ENCODE data around the gene VRK3.
"Not testable (repeated sequence)": the region's sequence is repeated elsewhere in the genome, so short reads cannot be mapped to it uniquely, and the experiment has no call there.

VRK3 gene

DNA sequence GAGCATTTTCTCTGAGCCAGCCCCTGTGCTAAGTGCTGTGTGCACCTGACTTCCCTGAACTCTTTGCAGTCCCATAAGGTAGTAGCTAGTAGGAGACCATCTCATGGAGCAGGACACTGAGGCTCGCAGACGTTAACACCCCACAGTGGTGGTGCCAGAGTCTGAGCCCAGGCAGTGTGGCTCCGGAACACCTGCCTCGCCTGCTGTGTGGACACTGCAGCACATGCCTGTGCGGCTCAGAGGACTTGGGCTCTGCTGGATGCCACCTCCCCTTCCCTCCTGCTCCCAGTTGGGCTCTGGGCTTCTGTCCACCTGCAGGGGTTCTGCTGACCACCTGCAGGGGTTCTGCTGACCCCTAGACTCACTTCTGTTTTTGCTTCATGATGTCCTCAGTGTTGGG is 37.2 kb downstream of the VRK3 start:
- no peak for DNase-seq (ENCODE audit: low read depth in 2 of 2)

DNA sequence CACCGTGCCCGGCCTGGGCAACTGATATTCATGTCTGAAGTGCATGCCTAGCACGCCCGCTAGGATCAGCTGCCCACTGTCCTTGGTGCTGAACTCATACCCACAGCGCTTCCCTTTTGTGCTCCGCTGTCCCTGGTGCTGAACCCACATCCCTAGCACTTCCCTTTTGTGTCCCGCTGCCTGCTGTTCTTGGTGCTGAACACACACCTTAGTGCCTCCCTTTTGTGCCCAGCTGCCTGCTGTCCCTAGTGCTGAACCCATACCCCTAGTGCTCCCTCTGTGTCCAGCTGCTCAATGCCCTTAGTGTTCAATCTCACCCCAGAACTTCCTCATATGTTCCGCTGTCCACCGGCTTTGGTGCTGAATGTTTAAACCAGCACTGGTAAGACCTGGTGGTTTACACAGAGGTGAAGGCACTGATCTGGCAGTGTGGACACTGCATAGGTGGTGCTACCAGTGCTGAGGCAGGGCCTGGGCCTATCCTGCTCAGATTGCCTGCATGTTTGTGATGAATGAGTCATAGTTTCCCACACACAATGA is 37.9 kb downstream of the VRK3 start:
- peak; percentile 30 to 47 for DNase-seq (ENCODE audit: low read depth in 2 of 2)

DNA sequence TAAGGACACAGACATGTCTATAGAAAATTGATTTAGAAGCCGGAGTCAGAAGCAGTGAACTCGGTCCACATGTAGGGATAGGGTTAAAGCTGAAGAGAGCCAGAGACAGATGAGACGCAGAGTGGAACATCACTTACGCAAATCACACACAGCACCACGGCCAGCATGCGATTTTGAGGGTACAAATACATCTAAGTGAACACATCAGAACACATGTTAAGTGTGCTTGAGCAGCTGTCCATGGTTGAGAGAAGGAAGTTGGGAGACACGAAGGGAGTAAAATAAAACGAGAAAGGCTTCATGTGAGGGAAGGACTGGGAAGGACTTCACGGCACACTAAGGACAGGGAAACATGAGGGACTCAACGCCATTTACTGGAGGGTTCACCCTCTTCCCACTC is 38.8 kb downstream of the VRK3 start:
- no peak for DNase-seq (ENCODE audit: low read depth in 2 of 2)

DNA sequence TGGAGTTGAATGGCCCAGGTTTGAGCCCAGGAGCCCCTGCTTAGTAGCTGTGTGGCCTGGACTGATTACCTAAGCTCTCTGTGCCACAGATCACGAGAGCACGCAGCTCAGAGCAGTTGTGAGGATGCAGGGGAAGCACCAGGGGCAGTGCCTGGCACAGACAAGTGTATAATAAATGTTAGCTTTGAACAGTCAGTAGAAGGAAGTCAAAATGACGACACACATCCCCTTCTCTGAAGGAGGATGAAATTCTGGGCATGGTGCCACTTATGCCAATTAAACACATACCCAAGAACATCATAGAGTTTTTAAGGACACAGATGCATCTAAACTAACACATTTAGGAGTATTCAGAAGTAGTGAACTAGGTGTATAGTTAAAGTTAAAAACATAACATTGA is 39.3 kb downstream of the VRK3 start:
- DNase-seq (ENCODE audit: low read depth in 2 of 2) = no peak

DNA sequence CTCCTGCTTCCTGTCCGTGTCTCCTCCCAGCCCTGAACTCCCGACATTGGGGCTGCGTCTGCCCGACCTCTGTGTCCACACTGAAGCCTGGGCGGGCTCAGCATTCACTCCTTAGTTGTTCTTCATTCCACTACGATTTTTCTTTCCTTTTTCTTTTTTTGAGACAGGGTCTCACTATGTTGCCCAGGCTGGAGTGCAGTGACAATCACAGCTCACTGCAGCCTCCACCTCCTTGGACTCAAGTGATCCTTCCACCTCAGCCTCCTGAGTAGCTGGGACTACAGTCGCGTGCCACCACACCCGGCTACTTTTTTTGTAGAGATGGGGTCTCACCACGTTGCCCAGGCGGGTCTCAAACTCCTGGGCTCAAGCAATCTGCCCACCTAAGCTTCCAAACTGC is 40.7 kb downstream of the VRK3 start:
- no peak for DNase-seq (ENCODE audit: low read depth in 2 of 2)

DNA sequence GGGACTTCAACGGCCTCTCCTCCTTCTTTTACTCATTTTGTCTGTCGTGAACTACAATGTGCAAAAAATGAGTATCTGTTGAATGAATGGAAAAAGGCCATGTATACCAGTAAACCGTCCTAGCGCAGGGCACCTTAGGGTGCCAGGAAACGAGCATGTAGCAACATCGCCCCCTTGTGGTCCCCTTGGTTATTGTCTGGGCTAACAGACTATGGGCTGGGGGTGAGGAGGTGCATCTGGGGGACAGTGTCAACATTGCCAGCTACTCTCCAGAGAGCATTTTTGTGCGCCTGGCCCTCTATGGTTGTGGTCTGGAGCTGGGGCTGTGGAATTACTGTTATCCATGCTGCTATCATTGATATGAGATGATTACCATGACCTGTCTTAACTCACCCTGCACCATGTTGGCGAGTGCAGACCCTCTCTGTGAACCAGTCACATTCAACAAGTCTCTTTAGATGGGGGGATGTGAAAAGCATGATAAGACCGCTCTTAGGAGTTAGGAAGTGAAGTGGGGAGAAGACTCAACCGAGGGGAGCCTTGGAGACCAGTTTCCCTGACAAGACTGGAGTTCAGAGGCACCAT is 41.4 kb downstream of the VRK3 start:
- DNase-seq (ENCODE audit: low read depth in 2 of 2) = peak; percentile 55 to 62

DNA sequence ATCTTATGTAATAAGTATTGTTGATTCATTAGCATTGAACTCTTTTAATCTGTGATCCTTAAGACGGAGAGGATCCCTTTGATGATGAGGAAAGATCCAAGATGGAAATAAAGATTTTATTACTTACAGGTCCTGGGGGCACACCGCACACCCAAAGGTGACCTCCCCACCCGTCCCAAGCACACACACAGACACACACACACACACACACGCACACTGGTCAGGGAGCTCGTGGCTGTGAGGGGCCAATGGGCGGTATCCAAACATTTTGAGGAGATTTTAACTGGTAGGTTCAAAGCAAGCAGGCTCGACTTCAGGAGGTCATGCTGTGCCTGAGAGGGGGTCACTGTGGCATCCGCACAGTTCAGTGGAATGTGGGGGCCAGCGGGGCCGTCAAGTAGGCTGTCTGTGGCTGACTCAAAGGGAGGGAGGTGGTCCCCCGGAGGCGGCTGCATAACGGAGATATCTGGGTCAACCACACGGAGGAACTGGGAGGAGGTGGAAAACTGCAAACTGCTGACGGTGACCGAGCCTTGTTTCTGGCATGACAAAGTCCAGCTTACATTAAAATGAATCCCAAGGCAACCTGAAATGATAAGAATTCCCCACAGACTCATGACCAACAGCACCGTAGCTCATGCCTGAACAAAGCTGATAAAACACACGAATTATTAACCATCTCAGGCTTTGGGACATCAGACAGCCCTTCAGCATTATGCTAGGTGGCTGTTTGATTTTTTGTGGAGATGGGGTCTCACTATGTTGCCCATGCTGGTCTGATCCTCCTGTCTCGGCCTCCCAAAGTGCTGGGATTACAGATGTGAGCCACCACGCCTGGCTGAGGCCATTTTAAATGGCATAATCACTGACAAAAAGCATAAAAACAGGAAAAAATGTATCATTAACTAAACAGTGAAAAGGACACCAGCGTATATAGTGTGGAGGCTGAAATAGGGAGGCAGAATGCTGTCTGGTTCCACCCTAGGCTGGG is 43.3 kb downstream of the VRK3 start:
- DNase-seq (ENCODE audit: low read depth in 2 of 2) = no peak

DNA sequence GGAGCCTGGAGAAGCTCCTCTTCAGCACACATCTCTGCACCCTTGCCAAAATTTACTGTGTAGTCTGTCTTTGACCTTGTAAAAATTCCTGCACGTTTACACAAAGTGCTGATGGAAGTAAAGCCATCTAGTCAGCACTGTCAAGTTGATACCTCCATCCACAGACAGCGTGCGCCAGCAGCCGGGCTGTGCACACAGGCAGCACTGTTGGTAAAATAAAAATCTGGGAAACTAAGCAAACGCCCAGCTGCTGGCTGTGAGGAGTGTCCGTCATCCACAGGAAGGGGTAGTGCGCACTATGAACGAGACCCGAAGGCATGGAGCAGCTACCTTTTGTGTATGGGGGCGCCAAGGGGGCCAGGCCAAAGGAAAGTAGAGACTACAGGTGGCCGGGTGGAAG is 46.8 kb downstream of the VRK3 start:
- no peak for DNase-seq (ENCODE audit: low read depth in 2 of 2)

DNA sequence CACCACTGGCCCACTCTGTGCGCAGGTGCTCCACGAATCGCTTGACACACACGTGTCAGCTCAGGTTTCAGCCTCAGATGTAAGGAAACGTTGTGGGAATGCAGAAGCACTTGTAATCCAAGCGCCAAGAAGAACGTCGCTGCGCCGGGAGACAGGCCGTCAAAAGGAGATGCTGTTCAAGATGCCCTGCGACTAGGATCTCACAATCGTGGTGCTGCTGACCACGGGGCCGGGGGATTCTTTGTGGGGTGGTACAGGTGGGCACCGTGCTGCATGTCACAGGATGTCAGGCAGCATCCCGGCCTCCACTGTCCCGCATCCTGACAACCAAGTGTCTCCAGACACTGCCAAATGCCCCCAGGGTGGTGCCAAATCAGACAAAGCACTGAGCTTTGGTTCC is 47.3 kb downstream of the VRK3 start:
- DNase-seq (ENCODE audit: low read depth in 2 of 2) = no peak

DNA sequence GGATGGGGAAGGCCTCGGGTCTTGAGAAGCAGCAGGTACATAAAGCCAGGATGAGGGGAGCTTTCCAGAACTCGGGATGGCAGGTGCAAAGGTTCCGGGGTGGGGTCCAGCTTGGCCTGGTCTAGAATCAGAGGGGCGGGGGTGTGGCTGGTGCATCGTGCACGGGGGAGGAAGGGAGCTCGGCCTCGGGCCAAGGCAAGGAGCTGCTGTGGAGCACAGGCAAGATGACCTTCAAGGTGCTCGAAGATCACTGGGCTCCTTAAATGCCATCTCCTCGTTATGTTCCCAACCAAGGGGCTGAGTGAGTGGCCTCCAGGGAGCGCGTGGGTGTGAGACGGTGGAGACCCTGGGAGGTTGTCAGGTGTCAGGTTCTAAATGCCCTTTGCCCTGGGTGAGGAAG is 48.1 kb downstream of the VRK3 start:
- DNase-seq (ENCODE audit: low read depth in 2 of 2) = no peak

DNA sequence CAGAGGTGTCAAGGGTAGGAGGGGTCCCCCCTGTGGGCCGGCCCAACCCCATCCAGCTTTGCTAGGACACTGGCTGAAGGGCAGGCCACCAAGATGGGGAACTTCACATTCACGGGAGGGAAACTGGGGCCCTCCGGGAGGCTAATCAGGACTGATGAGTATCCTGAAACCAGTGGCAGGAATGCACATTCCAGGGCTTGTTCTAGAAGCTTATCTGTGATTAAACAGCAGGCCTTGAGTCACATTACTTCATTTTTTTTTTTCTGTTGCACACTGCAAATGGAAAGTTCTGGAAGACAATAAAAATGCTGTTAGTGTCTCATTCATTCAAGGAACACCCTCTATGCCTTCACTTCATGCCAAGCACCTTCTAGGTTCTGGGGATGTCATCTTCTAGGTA is 48.7 kb downstream of the VRK3 start:
- DNase-seq (ENCODE audit: low read depth in 2 of 2) = no peak

DNA sequence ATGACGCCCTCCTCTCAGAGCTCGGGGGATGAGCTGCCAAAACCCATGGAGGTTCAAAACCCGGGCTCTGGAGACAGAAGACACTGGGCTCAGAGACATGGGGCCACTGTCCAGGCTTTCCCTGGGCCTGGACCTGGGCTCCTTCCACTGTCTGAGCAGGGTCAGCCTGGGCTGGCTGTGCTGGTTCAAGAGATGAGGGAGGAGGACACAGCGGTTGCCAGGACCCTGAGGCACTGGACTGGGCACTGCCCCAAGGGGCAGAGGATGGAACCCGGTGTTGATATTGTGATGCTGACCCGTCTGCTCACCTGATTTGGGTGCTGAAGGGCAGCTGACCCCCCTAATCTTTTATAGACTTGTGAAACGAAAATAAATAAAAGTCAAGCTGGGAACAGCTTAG is 50.1 kb downstream of the VRK3 start:
- no peak for DNase-seq (ENCODE audit: low read depth in 2 of 2)

DNA sequence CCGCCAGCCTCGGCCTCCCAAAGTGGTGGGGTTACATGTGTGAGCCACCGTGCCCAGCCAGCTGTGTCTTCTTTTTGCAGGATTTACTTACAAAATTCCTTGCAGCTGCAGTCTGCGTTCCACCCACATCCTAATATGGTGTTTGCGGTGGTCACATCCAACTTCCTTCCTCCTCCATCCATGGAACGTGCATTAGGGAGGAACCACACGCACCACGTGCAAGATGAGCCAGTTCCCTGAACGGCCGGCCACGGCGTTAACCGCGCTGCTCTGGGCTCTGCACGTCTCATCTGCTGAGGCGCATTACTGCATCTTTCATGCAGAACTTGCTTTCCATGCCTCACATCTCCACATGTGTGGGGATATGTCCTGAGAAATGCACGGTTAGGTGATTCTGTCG is 51.2 kb downstream of the VRK3 start:
- DNase-seq (ENCODE audit: low read depth in 2 of 2) = no peak

DNA sequence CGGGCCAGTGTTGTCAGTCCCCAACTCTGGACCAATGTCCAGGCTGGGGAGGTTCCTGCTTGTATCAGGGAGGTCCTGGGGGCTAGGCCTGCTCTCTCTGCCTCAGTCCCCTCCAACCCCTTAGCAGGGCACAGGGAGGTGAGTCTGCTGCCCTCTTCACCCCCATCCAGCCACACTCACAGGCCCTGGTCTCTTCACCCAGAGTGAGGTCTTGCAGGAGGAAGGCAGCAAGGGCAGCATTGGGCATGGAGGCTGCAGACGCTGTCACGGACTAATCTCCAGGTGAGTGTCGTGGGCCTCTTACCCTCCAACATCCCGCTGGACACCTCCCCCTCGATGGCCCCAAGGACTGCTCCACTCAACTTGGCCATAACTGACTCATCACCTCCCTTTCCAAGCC is 52.3 kb downstream of the VRK3 start:
- DNase-seq (ENCODE audit: low read depth in 2 of 2) = no peak

DNA sequence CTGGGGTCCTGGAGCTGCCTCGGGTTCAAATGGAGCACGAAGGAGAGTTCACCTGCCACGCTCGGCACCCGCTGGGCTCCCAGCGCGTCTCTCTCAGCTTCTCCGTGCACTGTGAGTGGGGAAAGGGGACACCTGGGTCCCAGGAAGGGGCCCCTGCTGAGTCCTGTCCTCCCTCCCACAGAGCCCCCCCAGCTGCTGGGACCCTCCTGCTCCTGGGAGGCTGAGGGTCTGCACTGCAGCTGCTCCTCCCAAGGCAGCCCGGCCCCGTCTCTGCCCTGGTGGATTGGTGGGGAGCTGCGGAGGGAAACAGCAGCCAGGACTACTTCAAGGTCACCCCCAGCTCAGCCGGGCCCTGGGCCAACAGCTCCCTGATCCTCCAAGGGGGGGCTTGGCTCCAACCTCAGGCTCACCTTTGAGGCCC is 53.2 kb downstream of the VRK3 start:
- no peak for DNase-seq (ENCODE audit: low read depth in 2 of 2)

DNA sequence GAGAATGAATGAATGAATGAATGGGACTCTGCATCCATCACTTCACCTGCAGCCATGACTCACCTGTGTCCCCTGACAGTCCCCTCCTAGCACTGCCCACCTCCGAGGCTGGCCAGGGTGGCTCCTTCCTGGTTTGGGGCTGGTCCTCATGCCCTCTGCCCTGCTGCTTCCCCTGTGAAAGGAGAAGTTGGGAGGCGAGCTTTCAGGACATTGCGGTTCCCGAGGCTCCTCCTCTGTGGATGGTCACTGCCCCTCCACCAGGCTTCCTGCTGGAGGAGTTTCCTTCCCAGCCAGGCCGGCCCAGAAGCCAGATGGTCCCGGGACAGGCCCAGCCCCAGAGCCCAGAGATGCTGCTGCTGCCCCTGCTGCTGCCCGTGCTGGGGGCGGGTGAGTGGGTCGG is 55.8 kb downstream of the VRK3 start:
- not testable (repeated sequence) for DNase-seq (ENCODE audit: low read depth in 2 of 2)

DNA sequence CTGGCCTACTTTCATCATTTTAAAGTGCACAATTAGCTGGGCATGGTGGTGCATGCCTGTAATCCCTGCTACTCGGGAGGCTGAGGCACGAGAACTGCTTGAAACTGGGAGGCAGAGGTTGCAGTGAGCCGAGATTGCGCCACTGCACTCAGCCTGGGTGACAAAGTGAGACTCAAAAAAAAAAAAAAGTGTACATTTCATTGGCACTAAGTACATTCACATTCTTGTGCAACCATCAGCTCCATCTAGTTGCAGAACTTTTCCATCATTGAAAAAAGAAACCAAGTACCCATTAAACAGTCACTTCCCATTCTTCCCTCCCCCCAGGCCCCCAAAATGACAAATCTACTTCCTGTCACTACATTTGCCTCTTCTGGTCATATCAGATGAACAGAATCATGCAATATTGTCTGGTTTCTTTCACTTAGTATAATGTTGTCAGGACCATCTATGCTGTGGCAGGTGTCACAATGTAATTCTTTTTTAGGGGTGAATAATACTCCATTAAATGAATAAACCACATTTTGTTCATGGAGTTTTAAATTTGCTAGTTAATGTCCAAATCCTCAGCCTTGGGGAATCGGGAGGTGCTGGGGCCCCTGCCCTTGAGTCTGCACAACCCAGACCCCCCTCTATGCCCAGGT is 56.8 kb downstream of the VRK3 start:
- no peak for DNase-seq (ENCODE audit: low read depth in 2 of 2)

DNA sequence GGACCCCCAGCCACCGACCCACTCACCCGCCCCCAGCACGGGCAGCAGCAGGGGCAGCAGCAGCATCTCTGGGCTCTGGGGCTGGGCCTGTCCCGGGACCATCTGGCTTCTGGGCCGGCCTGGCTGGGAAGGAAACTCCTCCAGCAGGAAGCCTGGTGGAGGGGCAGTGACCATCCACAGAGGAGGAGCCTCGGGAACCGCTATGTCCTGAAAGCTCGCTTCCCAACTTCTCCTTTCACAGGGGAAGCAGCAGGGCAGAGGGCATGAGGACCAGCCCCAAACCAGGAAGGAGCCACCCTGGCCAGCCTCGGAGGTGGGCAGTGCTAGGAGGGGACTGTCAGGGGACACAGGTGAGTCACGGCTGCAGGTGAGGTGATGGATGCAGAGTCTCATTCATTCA is 64.2 kb downstream of the VRK3 start, which contains the start of gene SIGLEC11:
TSS of gene SIGLEC11 (minus strand) at position 193 of the 400 bp plus-strand sequence. CDS start at position 102, 91 bp downstream.
- DNase-seq (ENCODE audit: low read depth in 2 of 2) = not testable (repeated sequence)

DNA sequence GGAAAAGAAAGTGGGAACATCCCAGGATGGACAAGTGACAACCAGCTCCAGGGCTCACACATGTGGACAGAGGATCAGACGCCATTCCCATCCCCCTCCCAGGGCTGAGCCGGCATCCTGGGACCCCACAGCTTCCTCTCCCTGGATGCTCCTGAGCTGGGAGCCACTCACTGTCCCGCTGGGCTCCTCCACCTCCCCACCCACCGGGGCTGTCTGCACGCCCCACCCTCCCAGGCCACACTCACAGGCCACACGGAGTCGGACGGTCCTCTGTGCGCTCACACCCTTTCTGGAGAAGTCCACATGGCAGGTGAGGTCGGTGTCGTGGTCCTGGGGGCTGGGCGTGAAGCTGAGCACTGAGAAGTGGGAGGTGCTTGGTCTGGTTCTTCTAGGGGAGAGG is 65.3 kb downstream of the VRK3 start:
- DNase-seq (ENCODE audit: low read depth in 2 of 2) = not testable (repeated sequence)

DNA sequence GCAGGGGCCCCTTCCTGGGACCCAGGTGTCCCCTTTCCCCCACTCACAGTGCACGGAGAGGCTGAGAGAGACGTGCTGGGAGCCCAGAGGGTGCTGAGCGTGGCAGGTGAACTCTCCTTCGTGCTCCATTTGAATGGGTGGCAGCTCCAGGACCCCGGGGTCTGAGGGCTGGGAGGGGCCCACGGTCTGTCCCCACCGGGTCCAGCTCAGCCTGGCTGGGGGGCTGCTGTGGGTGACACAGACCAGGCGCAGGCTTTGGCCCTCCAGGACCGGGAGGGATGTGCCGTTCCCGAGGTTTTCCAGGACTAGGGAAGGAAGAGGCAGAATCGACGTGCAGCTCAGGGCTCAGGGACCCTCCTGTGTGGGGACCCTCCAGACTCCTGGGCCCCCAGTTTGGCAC is 66.6 kb downstream of the VRK3 start:
- not testable (repeated sequence) for DNase-seq (ENCODE audit: low read depth in 2 of 2)

DNA sequence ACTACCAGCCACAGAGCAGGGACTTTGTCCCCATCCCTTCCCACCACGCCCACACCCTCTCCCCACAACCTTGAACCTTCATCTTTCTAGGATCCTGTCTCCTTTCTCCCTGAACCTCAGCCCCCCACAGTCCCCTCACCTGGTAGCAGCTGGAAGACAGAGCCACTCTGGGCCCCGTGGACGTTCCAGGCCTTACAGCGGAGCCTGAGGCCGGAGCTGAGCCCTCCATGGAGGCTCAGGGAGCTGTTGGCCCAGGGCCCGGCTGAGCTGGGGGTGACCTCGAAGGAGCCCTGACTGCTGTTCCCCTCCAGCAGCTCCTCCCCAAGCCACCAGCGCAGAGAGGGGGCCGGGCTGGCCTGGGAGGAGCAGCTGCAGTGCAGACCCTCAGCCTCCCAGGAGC is 67.0 kb downstream of the VRK3 start:
- not testable (repeated sequence) for DNase-seq (ENCODE audit: low read depth in 2 of 2)

DNA sequence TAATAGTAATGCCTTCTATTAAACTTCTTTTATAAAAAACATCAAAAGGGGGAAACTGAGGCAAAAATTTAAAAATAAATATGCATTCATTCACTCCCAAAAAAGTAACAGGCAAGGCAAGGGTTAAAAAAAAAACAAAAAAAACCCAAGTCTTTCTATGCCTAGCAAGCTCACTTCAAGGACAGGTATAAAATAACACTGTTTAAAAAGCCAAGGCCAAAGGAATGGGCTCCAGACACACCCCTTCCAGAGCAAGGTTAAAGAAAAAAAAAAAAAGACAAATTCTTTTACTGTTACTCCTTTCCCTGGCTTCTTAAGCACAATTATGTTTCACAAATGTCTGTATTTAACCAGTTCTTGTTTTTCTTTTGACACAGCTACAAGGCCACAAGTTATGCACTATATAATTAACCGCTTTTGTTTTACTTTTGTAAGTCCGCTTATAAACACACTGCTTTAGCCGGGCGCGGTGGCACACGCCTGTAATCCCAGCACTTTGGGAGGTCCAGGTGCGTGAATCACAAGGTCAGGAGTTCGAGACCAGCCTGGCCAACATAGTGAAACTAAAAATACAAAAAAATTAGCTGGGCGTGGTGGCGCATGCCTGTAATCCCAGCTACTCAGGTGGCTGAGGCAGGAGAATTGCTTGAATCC is 67.8 kb downstream of the VRK3 start:
- DNase-seq (ENCODE audit: low read depth in 2 of 2) = no peak
